Measurements from ENCODE around the gene ARID3A.
"Not testable (repeated sequence)": the region's sequence is repeated elsewhere in the genome, so short reads cannot be mapped to it uniquely, and the experiment has no call there.

ARID3A gene, protein sequence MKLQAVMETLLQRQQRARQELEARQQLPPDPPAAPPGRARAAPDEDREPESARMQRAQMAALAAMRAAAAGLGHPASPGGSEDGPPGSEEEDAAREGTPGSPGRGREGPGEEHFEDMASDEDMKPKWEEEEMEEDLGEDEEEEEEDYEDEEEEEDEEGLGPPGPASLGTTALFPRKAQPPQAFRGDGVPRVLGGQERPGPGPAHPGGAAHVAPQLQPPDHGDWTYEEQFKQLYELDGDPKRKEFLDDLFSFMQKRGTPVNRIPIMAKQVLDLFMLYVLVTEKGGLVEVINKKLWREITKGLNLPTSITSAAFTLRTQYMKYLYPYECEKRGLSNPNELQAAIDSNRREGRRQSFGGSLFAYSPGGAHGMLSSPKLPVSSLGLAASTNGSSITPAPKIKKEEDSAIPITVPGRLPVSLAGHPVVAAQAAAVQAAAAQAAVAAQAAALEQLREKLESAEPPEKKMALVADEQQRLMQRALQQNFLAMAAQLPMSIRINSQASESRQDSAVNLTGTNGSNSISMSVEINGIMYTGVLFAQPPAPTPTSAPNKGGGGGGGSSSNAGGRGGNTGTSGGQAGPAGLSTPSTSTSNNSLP

DNA sequence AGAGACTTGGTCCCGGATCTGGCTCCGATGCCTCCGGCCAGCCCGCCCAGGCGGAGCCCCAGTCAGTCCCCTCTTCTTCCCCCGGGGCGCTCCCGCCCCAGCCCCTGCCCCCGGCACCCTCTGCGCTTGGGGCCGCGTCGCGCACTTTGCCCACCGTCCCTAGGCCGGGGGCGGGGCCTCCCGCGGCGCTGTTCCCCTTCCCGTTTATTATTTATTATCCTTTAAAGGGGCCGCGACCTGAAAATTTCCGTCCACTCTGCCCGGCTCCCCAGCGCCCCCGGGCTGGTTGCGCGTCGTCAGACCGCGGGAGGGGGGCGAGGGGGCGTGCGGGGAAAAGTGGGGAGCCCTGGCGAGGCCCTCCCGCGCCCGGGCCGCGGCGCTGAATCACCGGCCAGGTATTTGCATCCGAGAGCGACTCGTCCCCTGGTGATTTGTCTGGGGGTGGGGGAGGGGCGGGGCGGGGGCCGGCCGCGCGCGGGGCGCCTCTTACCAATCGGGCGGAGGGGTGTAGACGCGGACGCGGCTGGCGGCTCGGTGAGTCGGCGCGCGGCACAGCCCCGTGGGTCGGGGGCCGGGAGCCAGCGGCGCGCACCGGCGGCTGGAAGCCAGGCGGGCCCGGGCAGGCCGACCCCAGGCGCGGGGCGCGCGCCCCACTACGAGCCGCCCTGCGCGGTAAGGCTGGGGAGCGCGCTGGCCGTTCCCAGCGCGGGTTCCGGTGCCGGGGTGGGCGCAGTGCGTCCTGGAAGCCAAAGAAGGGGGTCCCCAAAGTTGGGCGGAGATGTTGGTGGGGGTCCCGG is at the start of gene ARID3A:
ARID3A (plus strand) TSS at position 510 of the 797 bp plus-strand sequence. CDS start 3,494 bp downstream, outside the sequence.
- DNase-seq (ENCODE audit: low spot score) = peak; percentile 73

DNA sequence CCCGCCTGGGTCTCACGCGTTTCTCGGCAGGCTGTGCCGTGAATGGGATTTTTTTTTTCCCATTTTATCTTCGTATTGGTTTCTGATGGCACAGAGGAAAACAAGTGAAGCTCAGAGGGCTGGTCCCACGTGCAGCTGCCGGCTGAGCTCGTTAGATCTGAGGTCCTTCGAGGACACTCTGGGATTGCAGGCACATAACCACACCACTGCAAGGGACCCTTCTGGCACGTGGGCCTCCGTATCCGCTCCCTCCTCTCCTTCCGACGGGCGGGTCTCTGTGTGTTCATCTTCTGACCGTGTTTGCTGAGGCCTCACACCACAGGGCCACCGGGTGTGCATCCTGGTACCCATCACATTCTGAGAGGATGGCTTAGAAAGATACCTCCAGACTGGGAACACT is 49.7 kb upstream of the ARID3A start:
- DNase-seq (ENCODE audit: low spot score) = no peak

DNA sequence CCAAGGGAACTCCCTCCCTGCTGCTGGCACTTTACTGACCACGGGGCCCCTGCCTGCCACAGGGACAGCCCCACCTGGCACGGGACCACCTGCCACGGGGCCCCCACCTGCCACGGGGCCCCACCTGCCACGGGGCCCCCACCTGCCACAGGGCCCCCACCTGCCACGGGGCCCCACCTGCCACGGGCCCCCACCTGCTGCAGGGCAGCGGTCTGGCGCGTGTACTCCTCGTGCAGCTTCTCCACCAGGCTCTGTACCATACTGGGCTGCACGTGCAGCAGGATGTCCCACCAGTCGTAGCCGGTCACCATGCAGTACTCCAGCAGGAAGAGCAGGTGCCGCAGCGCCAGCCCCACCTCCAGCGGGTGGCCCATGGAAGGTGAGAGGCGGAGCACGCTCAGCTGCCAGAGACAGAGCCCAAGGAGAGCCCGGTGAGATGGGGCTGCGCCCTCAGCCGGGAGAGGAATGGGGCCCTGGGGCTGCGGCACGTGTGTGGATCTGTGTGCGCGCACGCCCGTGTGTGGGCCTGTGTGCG is 49.0 kb upstream of the ARID3A start:
- DNase-seq (ENCODE audit: low spot score) = no peak

GRCh38 chr19:877992-878660 is 47.7 kb upstream of the ARID3A start:
- not testable (repeated sequence) for DNase-seq (ENCODE audit: low spot score)

GRCh38 chr19:878751-879561 is 46.9 kb upstream of the ARID3A start:
- not testable (repeated sequence) for DNase-seq (ENCODE audit: low spot score)

DNA sequence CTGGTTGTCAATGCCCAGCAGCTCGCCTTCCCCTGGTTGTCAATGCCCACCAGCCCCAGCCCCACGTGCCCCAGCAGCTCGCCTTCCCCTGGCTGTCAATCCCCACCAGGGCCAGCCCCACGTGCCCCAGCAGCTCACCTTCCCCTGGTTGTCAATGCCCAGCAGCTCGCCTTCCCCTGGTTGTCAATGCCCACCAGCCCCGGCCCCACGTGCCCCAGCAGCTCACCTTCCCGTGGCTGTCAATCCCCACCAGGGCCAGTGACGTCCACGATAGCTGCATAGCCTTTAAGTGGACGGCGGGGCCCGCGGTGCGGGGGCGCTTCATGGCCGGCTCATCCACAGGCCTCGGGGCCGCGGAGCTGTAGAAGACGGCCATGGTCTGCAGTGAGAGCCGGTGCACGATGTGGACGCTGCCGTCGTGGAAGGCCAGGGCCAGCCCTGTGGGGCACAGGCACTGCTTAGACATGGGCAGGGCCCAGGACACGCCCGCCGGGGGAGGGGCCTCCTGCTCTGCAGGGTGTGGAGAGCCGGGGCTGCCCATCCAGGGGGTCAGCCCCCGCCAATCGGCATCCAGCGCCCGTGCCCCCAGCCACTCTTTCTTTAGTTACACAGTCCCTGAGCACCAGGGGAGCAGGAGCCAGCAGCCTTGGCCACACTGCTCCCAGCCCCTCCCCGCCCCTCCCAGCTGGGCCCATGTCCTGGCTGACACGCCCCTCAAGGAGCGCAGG is 46.0 kb upstream of the ARID3A start:
- no peak for DNase-seq (ENCODE audit: low spot score)

DNA sequence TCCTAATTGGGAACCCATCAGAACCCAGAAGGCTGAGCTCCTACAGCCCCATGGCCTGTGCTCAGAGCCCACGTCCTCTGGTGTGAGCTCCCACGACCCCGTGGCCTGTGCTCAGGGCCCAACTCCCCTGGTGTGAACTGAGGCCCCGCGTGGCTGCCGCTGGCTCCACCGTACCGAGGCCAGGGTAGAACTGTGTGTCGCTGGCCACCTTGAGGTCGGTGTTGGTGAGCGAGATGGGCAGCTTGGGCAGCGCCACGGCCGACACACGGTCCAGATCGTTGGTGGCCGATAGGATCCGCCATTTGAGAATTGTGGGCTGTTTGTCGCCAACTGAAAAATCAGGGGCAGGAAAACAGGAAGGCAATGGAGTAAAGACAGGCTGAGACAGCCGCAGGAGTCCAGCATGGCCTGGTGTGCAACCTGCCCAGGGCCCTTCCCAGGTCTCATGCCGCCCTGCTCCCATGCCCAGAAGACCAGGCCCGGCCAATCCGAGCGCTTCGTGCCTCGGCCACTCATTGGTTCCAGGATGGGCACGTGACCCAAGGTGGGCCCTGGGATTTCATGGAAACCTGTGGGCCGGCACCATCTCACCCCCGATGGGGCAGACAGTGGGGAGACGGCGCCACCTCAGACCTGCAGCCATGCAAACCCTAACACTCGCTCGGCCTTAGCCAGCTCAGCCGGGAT is 44.3 kb upstream of the ARID3A start:
- no peak for DNase-seq (ENCODE audit: low spot score)

- DNase-seq (ENCODE audit: low spot score) = no peak
These were observed 42.9 kb upstream of the ARID3A start for GRCh38 chr19:882871-883497.

DNA sequence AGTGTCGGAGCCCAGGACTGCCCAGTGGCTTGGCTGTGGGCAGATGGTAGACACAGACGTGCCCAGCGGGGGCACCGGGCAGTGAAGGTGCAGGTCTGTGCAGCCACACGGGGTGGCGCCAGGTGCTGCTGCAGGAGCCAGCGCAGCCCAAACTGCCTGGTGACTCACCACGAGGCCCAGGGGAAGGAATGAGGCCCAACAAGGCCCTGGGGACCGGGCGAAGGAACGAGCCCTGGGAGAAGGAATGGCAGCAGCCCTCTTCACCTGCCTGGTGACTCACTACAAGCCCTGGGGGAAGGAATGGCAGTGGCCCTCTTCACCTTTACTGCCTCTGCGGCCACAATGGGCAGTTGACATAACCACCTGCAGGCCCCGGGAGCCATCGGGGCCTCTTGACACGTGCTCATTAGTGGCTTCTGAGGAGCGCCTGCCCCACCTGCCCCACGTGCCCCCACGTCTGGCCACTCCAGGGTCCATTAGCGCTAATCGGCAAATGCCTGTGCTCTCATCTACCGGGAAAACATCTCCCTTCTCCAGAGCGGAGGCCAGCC is 42.1 kb upstream of the ARID3A start:
- DNase-seq (ENCODE audit: low spot score) = no peak

- DNase-seq (ENCODE audit: low spot score) = no peak
These were observed 41.2 kb upstream of the ARID3A start for GRCh38 chr19:884420-885211.

DNA sequence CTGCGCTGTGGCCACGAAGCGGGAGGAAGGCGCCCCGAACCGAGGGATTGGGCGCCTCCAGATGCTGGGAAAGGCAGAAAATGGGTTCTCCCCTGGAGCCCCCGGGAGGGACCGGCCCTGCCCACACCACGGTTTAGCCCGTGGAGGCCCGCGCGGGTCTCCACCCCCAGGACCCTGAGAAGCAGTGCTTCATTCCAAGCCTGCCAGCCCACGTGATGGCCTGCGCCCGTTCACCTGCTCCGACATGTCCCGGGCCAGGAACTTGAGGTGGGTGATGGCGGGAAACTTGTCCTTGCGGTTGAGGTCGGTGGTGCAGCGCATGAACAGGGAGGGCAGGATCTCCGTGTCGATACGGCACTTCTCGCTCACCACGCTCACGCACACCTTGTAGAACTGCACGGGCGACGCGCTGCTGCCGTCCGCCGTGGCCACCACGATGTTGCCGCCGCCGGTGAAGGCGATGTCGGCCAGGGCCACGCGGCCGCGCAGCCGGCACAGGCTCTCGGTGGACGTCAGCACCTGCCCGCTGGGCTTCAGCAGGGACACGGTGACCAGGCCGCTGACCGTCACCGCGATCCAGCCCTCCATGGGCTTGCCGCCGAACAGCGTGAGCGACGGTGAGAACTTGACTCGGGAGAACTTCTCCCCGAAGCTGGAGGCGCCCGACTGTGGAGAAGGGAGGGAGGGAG is 40.2 kb upstream of the ARID3A start:
- DNase-seq (ENCODE audit: low spot score) = no peak

DNA sequence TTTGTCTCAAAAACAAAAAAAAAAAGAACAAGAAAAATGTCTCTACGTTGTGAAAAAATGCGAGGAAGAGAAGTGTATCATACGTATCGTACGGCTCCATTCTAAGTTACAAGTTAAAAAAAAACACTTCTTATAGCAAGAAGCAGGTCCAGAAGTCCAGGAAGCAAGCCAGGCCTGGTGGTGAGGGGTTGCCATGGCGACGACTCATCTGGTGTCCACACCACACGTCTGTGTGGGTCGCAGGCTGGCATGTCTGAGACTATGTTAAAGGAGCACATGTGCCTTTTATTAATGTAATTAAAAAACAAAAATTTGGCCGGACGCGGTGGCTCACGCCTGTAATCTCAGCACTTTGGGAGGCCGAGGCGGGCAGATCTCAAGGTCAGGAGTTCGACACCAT is 38.8 kb upstream of the ARID3A start:
- DNase-seq (ENCODE audit: low spot score) = no peak

- no peak for DNase-seq (ENCODE audit: low spot score)
These were observed 38.2 kb upstream of the ARID3A start for GRCh38 chr19:887599-887998.

DNA sequence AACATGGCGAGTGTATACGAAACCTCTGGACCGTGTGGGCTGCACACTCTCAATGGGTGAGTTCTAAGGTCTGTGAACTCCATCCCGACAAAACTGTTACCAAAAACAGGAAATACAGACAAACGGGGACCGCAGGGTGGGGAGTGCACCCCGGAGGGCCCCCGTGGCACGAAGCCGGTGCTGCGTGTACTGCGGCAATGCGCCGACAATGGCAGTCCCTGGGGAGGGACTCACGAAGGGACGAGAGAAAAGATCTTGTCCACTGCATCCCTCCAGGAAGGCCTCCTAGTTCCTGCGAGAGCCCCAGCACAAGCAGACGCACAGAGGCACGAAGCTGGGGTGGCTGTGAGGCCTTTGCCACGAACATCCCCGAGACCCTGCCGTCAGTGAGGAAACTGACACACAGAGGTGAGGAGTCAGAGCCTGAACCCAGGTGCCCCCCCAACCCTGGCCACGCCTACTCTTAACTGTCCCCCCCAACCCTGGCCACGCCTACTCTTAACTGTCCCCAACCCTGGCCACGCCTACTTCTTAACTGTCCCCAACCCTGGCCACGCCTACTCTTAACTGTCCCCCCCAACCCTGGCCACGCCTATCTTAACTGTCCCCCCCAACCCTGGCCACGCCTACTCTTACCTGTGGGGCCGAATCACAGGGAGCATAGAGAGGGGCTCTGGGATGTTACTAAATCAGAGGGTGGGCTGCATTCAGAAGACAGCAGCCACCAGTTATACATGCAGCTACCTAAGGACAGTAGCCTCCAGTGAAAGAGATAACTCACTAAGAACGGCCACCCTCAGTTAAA is 37.1 kb upstream of the ARID3A start:
- DNase-seq (ENCODE audit: low spot score) = no peak

GRCh38 chr19:889662-890295 is 36.1 kb upstream of the ARID3A start:
- DNase-seq (ENCODE audit: low spot score) = no peak

DNA sequence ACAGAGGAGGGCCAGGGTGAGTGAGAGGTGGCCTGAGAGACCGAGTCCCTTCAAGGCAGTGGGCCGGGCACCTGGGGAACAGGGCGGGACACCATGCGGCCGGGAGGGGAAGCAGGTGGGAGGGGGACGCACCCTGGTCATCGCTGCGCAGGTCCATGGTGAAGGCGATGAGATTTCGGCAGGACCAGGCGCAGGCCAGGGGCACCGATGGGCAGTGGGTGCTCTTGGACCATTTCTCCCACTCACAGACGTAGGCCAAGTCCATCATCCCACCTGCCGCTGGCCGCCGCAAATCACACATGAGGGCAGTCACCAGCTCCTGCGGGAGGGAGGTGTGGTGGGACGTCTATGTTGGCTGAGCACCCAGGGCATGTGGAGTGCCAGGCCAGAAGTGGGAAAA is 35.0 kb upstream of the ARID3A start:
- no peak for DNase-seq (ENCODE audit: low spot score)

All from CD4-positive, alpha-beta T cell treated with Interleukin-15 for 4 hours (primary cell).